Gastrocnemius medialis (tissue), 4 donors: ENCODE data around the gene UFD1. TPM values are rescaled to one million over a fixed set of nuclear protein-coding genes. Genes with fewer than 3 reads are reported as not detected.

Experiments used
- ATAC-seq, 2 donors: fragments of 150-250 bp; one replicate each; pipeline ENCODE4 v1.9.1; 2016
- DNase-seq, 2 donors: peaks; one replicate each; pipeline ENCODE4 v3.0.0-alpha.2; 2019
- H3K27ac ChIP-seq, 4 donors: fragments of 200-600 bp; sonication (generic); 1 replicate in 1 of 4; 2 replicates in 3 of 4; pipeline ENCODE4 v1.5.1; 2016 to 2018; ENCODE audit warnings: mild to moderate bottlenecking in 2 of 4, moderate library complexity in 1 of 4
- H3K27me3 ChIP-seq, 3 donors: fragments of 200-600 bp; sonication (generic) in 2 of 3; 1 replicate in 1 of 3; 2 replicates in 2 of 3; pipeline versions ENCODE4 v1.5.1 to v1.6.0; 2016 to 2019; ENCODE audit warnings: mild to moderate bottlenecking in 1 of 3, moderate library complexity in 1 of 3
- H3K36me3 ChIP-seq, 2 donors: fragments of 200-600 bp; sonication (generic) in 1 of 2; one replicate each; pipeline ENCODE4 v1.5.1; 2017 to 2018
- H3K4me1 ChIP-seq, 2 donors: fragments of 200-600 bp; sonication (generic) in 1 of 2; one replicate each; pipeline ENCODE4 v1.5.1; 2016 to 2017; ENCODE audit warnings: mild to moderate bottlenecking in 2 of 2
- H3K4me3 ChIP-seq, 4 donors: fragments of 200-600 bp; sonication (generic) in 3 of 4; 1 replicate in 1 of 4; 2 replicates in 3 of 4; pipeline ENCODE4 v1.5.1; 2016 to 2019; ENCODE audit warnings: mild to moderate bottlenecking in 2 of 4
- H3K9me3 ChIP-seq, 3 donors: fragments of 200-600 bp; sonication (generic) in 2 of 3; 1 replicate in 1 of 3; 2 replicates in 2 of 3; pipeline ENCODE4 v1.5.1; 2016 to 2019
- CTCF ChIP-seq, 5 experiments: fragments of 450-650 bp in 3 of 5; fragments of 200-600 bp in 2 of 5; sonication (generic) in 2 of 5; IDR thresholded peaks in 4 of 5; conservative IDR thresholded peaks in 1 of 5; 1 replicate in 4 of 5; 2 replicates in 1 of 5; pipeline ENCODE4 v1.5.1; 2016 to 2019; ENCODE audit warnings: antibody characterized with exemption in 5 of 5, mild to moderate bottlenecking in 3 of 5, moderate library complexity in 3 of 5
- POLR2A ChIP-seq, 2 donors: fragments of 450-650 bp; IDR thresholded peaks; one replicate each; pipeline ENCODE4 v1.6.1; 2017; ENCODE audit warnings: antibody characterized with exemption in 2 of 2, mild to moderate bottlenecking in 2 of 2, moderate library complexity in 2 of 2
- in situ Hi-C, 4 donors: fragments of 200-750 bp; cut with MboI; loops; one replicate each; pipeline versions ENCODE4 v1.15.0 to v1.8.0; 2017; ENCODE audit warnings: low sequenced_read_pairs in 4 of 4
- intact Hi-C: fragments of 100-400 bp; cut with DNase I; formaldehyde crosslinking; loops from one replicate; pipeline ENCODE4 v1.15.1; 2023; ENCODE audit warnings: low total_unique reads
- total RNA-seq, 4 donors: library from RNA; depleted of rRNA; stranded (reverse); fragments of >200 nt; gene quantifications; one replicate each; pipeline versions ENCODE4 v1.1.0 to v1.2.3, GENCODE V29; 2016

The UFD1 gene
- total RNA-seq, 4 donors from 2014 or later = 106 to 199 (median 165) TPM

GRCh38 chr22:19434401-19434800 lies 44.6 kb downstream of the UFD1 start:
- intact Hi-C loops = loop anchor here (5.0 kb wide), 2 partner anchors 257 to 312 kb away; partner anchors contain the start of genes DGCR2 and SLC25A1
- Histone ChIP-seq H3K36me3 (peaks cover 0 to 26% of the 10 kb centered on the region in 2 donors), H3K9me3 (no peaks in the 10 kb centered on the region), H3K4me1 (peaks cover 37% of the 10 kb centered on the region in 2 donors), H3K4me3 (no peak overlapping the region), H3K27ac (peak overlapping the region; percentile 91 to 100 (median 100)), H3K27me3 (no peaks in the 10 kb centered on the region)
- DNase-seq = no peak
- no peak for TF ChIP-seq POLR2A (IDR thresholded peaks at IDR 0.05)
- no peak for TF ChIP-seq CTCF (IDR thresholded peaks at IDR 0.05 in 4 of 5, conservative IDR thresholded peaks at IDR 0.05 in 1 of 5)
- no peak for ATAC-seq
- in situ Hi-C loops = no loop called here

GRCh38 chr22:19432133-19432851 lies 46.7 kb downstream of the UFD1 start, which contains the start of gene MRPL40:
Gene MRPL40 (plus strand): TSS chr22:19432545. CDS start chr22:19432555, 10 bp downstream.
- peaks cover 0 to 26% of the 10 kb centered on the region in 2 donors for H3K36me3 ChIP-seq
- peak; percentile 77 to 79 for ATAC-seq
- TF ChIP-seq CTCF (IDR thresholded peaks at IDR 0.05 in 4 of 5, conservative IDR thresholded peaks at IDR 0.05 in 1 of 5) (peak in 1 of 5 experiments; percentile 21), POLR2A (IDR thresholded peaks at IDR 0.05) (peak; percentile 91 to 95)
- peak; percentile 93 for DNase-seq
- intact Hi-C loops = loop anchor here (1.0 to 5.0 kb wide), 6 partner anchors 15 to 310 kb away; partner anchors contain the start of genes C22orf39, CDC45, DGCR2 and SLC25A1
- peak within 1 kb of the TSS; percentile 91 to 100 (median 100) for H3K27ac ChIP-seq
- peak within 1 kb of the TSS; percentile 75 to 96 (median 88) for H3K4me3 ChIP-seq
- in situ Hi-C loops = no loop called here
- H3K27me3 ChIP-seq = no peaks in the 10 kb centered on the region
- no peaks in the 10 kb centered on the region for H3K9me3 ChIP-seq
- peaks cover 31 to 37% of the 10 kb centered on the region in 2 donors for H3K4me1 ChIP-seq

GRCh38 chr22:19431649-19432132 lies 47.3 kb downstream of the UFD1 start, which contains the start of gene HIRA:
Gene HIRA (minus strand): TSS chr22:19431733. CDS start chr22:19431476, 257 bp downstream.
- H3K4me3 ChIP-seq = peak within 1 kb of the TSS; percentile 75 to 96 (median 88)
- H3K9me3 ChIP-seq = no peaks in the 10 kb centered on the region
- TF ChIP-seq CTCF (IDR thresholded peaks at IDR 0.05 in 4 of 5, conservative IDR thresholded peaks at IDR 0.05 in 1 of 5) (no peak), POLR2A (IDR thresholded peaks at IDR 0.05) (no peak)
- H3K36me3 ChIP-seq = peaks cover 0 to 24% of the 10 kb centered on the region in 2 donors
- DNase-seq (peak; percentile 53 to 81), ATAC-seq (peak; percentile 66 to 68)
- in situ Hi-C loops (no loop called here), intact Hi-C loops (loop anchor here (1.0 to 5.0 kb wide), 6 partner anchors 16 to 309 kb away; partner anchors contain the start of genes C22orf39, CDC45, DGCR2 and SLC25A1)
- peak within 1 kb of the TSS; percentile 91 to 100 (median 100) for H3K27ac ChIP-seq
- no peaks in the 10 kb centered on the region for H3K27me3 ChIP-seq
- peaks cover 32 to 39% of the 10 kb centered on the region in 2 donors for H3K4me1 ChIP-seq

GRCh38 chr22:19430890-19431541 lies 48.0 kb downstream of the UFD1 start:
- Histone ChIP-seq H3K27ac (peak overlapping the region; percentile 83 to 100 (median 89)), H3K4me3 (peak overlapping the region; percentile 75 to 96 (median 88)), H3K36me3 (peaks cover 0 to 18% of the 10 kb centered on the region in 2 donors), H3K27me3 (no peaks in the 10 kb centered on the region), H3K9me3 (no peaks in the 10 kb centered on the region), H3K4me1 (peaks cover 32 to 39% of the 10 kb centered on the region in 2 donors)
- in situ Hi-C loops (no loop called here), intact Hi-C loops (loop anchor here (5.0 kb wide), 2 partner anchors 254 to 309 kb away; partner anchors contain the start of genes DGCR2 and SLC25A1)
- no peak for TF ChIP-seq POLR2A (IDR thresholded peaks at IDR 0.05)
- TF ChIP-seq CTCF (IDR thresholded peaks at IDR 0.05 in 4 of 5, conservative IDR thresholded peaks at IDR 0.05 in 1 of 5) = peak in 3 of 5 experiments; percentile 16 to 26 (median 19)
- peak; percentile 4 to 14 for ATAC-seq
- peak in 1 of 2 donors; percentile 41 for DNase-seq
